ENCODE data around the gene PAX5. TPM values are rescaled to one million over a fixed set of nuclear protein-coding genes. Genes with fewer than 3 reads are reported as not detected.

PAX5 gene
- total RNA-seq, 4 donors from 2014 or later: 0.55 TPM; not detected in 3

DNA sequence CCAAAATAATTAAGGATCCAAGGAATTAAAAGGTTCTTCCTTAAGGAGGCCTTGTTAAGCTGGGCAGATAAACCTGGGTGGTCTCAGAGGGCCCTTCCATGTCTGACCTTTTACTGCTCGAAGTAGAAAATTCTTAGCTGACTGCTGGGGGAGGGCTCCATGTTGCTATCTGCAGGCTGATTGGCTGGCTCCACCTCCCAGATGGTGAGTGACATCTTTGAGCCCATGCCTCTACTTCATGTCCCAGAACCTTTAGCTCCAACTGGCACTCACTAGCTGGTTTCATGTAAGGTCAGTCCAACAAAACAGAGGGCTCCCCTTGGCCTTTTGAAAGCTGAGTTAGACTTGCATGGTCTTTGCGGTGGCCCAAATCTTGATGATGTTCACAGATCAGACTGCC, 188.2 kb downstream of the PAX5 start:
- no peak overlapping the region for H3K4me3 ChIP-seq
- no peaks in the 10 kb centered on the region for H3K36me3 ChIP-seq
- DNase-seq: no peak
- H3K27me3 ChIP-seq: no peaks in the 10 kb centered on the region
- H3K4me1 ChIP-seq: no peaks in the 10 kb centered on the region
- H3K9me3 ChIP-seq: no peaks in the 10 kb centered on the region
- intact Hi-C loops (cut with DNase I; ENCODE audit: low total_unique reads): no loop called here
- TF ChIP-seq POLR2A (IDR thresholded peaks at IDR 0.05): no peak
- TF ChIP-seq, protein P1, sequence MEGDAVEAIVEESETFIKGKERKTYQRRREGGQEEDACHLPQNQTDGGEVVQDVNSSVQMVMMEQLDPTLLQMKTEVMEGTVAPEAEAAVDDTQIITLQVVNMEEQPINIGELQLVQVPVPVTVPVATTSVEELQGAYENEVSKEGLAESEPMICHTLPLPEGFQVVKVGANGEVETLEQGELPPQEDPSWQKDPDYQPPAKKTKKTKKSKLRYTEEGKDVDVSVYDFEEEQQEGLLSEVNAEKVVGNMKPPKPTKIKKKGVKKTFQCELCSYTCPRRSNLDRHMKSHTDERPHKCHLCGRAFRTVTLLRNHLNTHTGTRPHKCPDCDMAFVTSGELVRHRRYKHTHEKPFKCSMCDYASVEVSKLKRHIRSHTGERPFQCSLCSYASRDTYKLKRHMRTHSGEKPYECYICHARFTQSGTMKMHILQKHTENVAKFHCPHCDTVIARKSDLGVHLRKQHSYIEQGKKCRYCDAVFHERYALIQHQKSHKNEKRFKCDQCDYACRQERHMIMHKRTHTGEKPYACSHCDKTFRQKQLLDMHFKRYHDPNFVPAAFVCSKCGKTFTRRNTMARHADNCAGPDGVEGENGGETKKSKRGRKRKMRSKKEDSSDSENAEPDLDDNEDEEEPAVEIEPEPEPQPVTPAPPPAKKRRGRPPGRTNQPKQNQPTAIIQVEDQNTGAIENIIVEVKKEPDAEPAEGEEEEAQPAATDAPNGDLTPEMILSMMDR (IDR thresholded peaks at IDR 0.05): no peak
- H3K27ac ChIP-seq: no peak overlapping the region

DNA sequence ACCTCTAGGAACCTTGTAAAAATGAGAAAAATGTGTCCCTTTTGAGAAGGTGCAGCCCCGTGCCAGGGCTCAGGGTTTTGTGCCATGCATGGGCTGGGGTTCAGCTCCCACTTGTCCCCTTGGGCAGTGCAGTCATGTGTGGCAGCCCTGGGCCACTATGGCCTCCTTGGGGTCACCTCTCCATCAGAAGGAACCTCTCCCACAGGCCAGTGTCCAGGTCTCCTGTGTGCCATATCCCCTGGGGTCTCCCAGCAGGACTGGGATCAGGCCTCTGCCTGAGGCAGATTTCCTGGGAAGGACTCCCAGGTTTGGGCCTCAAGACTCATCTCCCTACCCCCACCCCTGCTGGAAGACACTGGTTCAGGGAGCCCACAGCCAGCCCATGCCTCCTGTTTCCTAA, 189.1 kb downstream of the PAX5 start:
- Histone ChIP-seq H3K27ac (no peak overlapping the region), H3K4me3 (no peak overlapping the region), H3K9me3 (no peaks in the 10 kb centered on the region), H3K27me3 (no peaks in the 10 kb centered on the region), H3K4me1 (no peaks in the 10 kb centered on the region), H3K36me3 (no peaks in the 10 kb centered on the region)
- intact Hi-C loops (cut with DNase I; ENCODE audit: low total_unique reads): no loop called here
- TF ChIP-seq POLR2A (IDR thresholded peaks at IDR 0.05): no peak
- TF ChIP-seq, protein P1 (IDR thresholded peaks at IDR 0.05): no peak
- DNase-seq: no peak

DNA sequence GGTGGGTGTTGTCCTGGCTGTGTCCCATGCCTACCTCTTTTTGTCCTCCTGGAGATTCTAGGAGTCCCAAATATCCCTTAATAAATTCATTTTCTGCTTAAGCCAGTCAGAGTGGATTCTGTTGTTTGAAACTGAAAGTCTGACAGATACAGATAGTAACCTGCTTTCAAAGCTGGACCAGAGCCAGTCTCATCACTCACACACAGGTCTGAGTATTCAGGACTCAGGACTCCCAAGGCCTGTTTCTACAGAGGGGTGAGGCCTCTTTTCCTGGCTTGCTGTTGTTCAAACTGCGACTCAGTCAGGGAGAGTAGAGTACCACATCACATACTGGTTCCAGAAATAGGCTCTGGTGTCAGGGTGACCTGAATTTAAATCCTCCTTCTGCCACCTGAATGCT, 190.1 kb downstream of the PAX5 start:
- Histone ChIP-seq H3K4me3 (no peak overlapping the region), H3K4me1 (no peaks in the 10 kb centered on the region), H3K9me3 (no peaks in the 10 kb centered on the region), H3K27ac (no peak overlapping the region), H3K36me3 (no peaks in the 10 kb centered on the region), H3K27me3 (no peaks in the 10 kb centered on the region)
- no peak for TF ChIP-seq POLR2A (IDR thresholded peaks at IDR 0.05)
- TF ChIP-seq, protein P1 (IDR thresholded peaks at IDR 0.05): no peak
- intact Hi-C loops (cut with DNase I; ENCODE audit: low total_unique reads): no loop called here
- no peak for DNase-seq

DNA sequence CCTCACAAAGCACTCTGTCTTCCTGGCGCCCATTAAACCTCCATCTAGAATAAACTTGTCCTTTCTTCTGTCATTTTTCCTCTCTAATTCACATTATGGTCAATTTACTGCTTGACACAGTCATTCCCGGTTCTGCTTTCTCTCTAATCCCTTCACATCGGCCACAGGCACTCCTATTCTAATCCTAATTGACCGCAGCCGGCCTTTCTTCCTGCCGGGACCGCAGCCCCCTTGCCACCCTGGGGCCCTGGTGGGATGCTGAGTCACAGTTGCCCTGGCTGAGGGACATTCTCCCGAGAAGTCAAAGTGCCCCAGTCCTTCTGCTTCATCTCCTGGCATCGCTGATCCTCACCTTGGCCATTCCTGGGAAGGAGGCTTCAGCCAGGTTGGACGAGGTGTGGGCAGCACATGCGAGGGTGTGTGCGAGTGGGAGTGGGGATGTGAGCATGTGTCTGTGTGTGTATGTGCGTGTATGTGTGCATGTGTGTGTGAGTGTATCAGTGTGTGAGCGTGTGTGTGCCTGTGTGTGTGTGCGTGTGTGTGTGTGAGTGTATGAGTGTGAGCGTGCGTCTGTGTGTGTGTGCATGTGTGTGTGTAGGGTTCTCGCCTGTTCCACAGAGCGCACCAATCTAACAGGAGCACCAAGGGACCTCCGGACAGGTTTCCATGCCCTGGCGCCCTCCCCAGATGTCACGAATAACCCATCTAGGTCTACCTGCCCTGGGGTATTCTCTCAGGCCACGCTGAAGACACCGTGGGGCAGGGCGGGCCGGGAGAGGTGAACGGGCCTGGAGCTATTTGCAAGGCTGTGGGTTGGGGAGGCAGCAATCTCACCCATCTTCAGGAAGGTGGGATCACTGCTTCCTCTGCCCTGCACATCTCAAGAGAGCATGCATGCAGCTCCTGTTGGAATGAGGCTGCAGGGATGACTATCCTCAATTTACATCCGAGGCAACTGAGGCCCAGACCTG, 191.2 kb downstream of the PAX5 start:
- Histone ChIP-seq H3K9me3 (no peaks in the 10 kb centered on the region), H3K27ac (no peak overlapping the region), H3K36me3 (no peaks in the 10 kb centered on the region), H3K27me3 (no peaks in the 10 kb centered on the region), H3K4me3 (no peak overlapping the region), H3K4me1 (no peaks in the 10 kb centered on the region)
- TF ChIP-seq POLR2A (IDR thresholded peaks at IDR 0.05): no peak
- TF ChIP-seq, protein P1 (IDR thresholded peaks at IDR 0.05): no peak
- intact Hi-C loops (cut with DNase I; ENCODE audit: low total_unique reads): no loop called here
- no peak for DNase-seq

DNA sequence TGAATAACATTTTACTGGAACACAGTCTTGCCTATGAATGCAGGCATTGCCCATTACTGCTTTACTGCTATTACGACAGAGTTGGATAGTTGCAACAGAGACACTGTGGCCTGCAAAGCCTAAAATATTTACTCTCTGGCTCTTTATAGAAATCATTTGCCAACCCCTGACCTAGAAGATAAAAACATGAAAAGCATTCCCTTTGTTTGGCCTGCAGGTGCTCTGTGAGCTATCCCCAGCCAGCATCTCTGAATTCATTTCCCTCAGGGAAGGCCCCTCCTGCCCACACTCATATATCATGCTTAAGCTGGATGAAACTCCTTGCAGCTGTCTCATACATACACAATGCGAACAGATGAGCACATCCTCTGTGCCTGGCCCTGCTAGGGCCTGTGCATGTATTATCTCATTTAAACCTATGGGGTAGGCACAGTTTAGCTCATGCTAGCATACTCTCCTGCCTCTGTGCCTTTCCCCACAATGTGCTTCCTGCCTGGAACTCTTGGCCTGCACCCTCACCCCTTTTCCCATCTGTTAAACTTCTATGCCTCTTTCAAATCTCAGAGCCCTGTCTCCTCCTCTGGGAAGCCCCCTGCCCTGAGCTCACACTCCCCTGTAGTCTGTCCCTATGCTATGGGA, 193.1 kb downstream of the PAX5 start:
- Histone ChIP-seq H3K36me3 (no peaks in the 10 kb centered on the region), H3K27ac (no peak overlapping the region), H3K27me3 (no peaks in the 10 kb centered on the region), H3K9me3 (no peaks in the 10 kb centered on the region), H3K4me1 (no peaks in the 10 kb centered on the region), H3K4me3 (no peak overlapping the region)
- TF ChIP-seq, protein P1 (IDR thresholded peaks at IDR 0.05): no peak
- TF ChIP-seq POLR2A (IDR thresholded peaks at IDR 0.05): no peak
- no peak for DNase-seq
- intact Hi-C loops (cut with DNase I; ENCODE audit: low total_unique reads): no loop called here

All from uterus (tissue), 4 donors.